Fibroblast of peridontal ligament (primary cell): ENCODE data around the gene FAM72D.
"Not testable (repeated sequence)": the region's sequence is repeated elsewhere in the genome, so short reads cannot be mapped to it uniquely, and the experiment has no call there.

Experiments used
- DNase-seq: peaks from one replicate; pipeline ENCODE4 v3.0.0-alpha.2; 2010; ENCODE audit errors: extremely low read depth

Gene FAM72D

DNA sequence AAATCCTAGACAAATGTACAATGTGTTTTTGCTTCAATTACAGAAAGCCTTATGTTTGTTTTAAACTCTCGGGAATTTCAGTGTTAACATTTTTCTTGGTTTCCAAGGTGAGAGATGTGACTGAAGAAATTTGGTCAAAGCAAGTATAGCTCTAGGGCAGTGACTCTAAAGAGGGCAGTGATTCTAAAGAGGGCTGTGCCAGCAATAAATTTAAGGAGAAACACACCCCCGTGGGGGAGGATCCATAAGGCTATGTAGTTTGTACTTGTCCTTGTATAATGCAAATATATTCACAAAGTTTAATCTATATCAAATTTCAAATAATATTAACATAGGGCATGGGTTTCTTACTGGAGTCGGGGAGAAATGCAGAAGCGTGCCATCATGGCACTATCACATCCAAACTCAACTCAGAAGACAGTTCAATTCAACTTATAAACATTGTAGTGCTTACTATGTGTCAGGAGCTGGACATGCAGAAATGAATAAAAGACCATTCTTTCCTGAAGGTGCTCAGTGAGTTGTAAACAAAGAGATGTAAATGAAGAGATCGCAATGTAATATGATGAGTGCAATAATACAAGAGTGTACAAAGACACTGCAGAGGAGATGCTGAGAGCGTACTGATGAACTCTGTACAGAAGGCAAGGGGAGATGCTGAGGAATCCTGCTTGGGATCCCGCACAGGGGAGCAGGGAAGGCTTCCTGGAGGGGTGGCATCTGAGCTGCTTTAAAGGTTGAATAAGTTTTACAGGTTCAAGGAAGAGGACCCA lies 13.1 kb upstream of the FAM72D start:
- DNase-seq: not testable (repeated sequence)

DNA sequence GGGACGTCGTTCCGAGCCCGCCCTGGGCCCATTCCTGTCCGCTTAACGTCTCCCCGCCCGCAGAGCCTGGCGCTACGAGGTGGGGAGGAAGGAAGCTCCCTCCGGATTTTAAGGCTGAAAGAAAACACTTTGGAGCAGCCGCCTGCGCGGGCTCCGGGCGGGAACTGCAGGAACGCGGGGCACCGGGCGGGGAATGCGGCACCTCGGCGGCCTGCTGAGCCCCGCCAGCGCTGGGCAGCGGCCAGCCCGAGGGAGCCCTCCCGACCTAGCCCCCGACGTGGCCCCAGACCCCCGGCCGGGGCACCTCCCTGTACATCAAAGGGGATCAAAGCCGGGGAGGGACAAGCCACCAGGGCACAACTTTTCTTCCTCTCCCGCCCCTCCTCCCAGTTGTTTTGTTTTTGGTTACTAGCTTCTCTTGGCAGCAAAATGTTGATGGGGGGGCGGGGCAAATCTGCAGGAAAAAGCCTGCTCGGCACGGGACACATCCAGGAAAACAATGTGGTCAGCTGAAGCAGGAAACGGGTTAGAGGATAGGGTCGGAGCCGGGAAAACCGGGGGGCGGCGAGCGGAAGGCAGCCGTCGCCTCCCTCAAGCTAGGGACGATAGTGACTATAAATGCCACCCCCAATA lies 2.1 kb upstream of the FAM72D start:
- not testable (repeated sequence) for DNase-seq

DNA sequence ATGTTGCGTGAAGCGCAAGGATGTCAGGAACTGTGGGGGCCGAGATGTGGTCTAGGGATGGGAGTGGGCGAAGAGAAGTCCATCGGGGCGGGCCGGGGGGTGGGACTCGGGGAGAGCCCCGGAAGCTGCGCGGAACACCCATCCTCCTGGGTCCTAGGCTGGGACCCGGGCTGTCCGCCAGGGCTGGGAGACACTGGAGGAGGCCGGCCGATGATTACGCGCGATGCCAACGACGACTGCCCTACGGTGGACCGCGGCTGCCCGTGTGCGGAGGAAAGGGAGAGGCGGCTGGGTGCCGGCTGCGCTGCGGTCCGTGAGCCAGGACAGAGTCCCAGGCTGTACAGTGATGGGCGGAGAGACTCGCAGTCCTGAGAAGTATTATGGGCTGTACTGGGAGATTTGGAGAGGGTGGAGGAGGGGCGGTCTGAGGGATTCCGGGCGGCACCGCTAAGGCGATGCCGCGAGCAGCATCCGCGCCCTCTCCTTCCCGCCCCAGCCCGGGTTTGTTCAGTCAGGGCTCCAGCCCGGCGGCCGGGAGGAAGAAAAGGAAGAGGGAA lies 1.0 kb upstream of the FAM72D start:
- DNase-seq: not testable (repeated sequence)

DNA sequence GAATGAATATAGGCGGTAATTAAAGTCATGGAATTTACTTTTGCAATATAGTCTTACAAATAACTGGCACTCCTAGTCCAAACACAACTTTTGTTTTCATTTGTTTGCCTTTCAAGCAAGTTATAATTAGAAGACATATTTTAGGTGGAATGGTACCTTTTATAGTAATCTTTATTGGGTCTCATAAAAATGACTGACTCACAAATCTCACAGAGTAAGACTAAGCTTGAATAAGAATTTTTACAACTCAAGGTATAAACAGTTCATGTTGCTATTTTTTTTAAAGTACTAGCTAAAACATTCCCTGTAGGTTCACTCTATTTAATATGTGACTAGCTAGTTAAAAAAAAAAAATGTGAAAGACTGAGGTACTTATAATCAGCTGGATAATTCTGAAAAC lies 6.0 kb downstream of the FAM72D start:
- DNase-seq: not testable (repeated sequence)

DNA sequence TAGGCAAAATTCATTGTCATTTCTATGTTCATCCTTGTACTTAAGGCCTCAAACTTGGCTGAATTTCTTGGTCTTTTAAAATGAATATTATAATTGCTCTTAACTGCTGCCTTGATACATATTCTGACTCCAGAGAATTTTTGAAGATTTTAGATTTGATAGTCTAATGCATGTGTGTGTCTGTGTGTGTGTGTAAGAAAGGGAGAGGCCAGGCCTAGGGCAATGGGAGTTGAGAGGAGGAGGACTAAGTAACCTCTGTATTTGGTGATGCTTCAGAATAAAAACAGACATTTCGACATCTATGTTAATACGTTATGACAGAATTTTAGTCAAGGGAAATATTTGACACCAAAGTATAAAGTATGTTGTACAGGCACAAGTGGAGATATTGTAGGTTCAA lies 7.5 kb downstream of the FAM72D start:
- DNase-seq: not testable (repeated sequence)

DNA sequence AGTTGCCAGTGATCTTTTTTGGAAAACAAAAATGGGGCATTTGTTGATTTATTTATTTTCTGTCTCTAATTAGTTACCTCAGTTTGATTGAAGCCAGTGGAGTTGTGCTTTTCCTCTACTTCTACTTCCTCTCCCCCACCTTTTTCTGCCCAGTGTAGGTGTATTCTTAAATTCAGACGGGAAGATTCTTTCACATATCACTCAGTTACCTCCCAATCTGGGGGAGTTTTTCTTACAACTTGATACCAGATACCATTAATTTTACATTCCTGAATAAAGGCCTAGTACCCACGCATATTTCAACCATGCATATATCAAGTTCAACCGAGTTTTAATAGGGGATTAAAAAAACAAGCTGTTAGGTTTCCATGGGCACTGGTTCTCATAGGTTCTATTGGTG lies 15.9 kb downstream of the FAM72D start:
- DNase-seq: not testable (repeated sequence)

DNA sequence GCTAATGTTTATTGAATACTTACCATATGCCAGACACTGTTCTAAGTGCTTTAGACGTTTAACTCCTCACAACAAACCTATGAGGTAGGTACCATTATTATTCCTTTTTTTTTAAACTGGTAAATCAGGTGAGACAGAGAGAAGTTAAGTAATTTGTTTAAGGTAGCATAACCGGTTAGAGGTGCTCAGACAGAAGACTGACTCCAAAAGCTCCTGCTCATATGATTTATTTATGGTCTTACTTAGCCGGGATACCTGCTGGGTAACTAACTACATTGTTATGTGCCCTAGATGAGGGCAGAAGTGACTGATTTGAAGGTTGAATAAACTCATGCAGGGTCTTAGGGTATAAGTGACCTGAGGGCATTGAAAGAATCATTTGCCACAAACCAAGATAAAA lies 16.9 kb downstream of the FAM72D start:
- not testable (repeated sequence) for DNase-seq

DNA sequence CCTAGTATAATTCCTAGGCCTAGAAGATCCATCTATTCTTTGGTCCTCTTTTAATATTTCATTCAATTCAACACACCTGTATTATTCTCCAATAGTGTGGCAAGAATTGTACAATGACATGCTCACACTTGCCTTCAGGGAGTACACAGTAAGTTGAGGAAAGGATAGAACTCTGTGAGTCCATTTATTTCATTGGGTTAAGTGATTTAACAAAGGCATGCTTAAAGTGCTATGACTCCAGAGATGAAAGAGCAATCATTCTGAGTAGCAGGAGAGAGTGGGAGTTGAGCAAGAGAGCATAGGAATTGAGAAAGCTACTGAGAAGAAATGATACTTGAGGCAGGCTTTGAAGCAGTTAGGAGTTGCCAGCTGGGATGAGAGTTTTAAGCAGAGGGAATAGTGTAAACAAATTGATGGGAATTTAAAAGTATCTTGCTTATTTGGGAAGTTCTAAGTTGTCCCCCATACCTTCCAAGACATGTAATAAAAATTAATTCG lies 18.8 kb downstream of the FAM72D start:
- not testable (repeated sequence) for DNase-seq

DNA sequence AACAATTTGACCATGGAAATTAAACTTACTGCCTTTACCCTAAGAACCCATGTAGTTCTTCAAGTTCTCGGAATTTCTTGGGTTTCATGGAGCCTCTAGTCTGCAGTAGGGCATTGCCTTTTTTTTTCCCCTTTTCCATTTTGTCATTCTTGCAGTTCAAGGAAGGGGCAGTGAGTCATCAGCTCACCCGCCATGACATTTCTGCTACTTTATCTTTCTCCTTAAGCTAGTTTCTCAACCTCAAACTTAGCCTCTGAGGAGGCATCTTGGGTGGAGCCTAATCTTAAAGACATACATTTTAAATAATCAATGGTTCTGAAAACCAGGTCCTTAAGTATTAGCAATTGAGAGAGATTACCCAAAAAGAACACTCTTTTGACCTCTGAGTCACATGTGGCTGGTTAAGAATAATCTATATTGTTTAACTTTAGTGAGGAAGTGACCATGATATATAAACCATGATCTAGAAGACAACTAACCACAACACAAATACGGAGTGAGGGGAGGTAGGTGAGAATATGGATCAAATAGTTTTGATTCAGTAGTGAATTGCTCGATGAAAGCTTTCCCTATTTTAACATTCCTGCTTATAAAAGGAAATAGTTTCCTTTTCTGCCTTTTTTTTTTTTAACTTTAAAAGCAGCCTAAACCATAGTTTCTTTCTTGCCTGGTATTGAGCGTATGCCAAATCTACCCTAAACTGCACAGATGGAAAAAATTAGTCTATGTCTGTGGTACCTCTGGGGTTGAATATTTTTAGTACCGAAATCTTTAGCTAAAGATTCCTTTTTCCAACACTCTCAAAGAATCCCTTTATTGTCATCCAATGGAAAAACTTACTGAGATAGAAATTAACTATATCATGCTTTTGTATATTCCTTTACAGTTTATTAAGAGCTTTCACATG lies 20.1 kb downstream of the FAM72D start:
- not testable (repeated sequence) for DNase-seq

DNA sequence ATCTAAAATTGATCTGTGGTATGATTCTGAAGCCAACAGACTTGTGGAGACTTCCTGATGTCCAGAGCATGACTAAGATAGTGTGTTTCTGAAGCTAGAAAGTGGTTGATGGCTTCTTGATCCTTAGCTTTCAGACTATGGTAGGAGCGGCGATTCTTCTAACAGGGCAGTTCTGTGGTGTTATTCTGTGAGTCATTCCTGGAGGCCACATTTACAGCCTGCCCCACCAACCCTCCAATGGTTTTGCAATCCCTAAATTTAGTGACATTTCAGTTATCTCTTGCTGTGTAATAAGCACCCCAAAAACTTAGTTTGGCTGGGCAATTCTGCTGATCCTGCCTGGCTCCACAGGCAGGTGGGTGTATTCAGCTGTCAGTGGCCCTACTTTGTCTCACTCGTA lies 24.1 kb downstream of the FAM72D start:
- not testable (repeated sequence) for DNase-seq

DNA sequence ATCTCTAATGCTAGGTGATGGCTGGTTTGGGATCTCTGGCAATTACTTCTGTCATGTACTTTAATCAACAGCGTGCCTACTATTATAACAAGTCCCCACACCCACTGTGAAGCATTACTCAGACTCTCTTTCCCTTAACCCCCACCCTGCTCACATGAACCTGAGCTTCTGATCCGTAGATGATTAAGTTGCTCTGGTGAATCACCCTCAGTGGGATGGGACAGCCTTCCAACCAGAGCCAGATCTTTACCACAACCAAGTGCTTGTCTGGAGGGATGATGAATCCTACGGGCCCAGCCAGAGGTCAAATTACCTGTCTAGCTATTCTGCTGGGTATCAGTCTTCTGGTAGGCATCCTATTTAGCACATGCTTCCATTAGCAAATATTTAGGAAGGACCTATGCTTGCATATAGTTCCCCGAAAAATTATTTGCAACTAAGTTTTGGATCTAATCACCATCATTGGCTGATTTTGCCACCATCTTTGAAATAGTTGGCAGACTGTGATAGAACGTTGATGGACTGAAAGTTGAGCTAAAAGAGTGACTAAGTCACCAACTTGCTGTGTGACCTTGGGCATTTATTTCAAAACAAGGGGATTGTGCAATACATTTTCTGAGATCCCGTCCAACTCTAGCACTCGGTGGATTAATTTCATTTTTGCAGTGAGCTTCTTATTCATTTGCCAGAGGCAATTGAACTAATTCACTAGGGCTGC lies 26.7 kb downstream of the FAM72D start:
- not testable (repeated sequence) for DNase-seq

DNA sequence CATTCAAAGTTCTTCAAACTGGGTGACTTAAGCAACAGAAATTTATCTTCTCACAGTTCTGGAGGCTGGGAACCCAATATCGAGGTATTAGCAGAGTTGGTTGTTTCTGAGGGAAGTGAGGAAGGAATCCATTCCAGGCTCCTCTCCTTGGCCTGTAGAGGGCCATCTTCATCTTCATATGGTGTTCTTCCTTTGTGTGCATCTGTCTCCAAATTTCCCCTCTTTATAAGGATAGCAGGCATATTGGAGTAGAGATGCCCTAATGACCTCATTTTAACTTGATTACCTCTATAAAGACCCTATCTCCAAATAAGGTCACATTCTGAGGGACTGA lies 27.3 kb downstream of the FAM72D start:
- not testable (repeated sequence) for DNase-seq

DNA sequence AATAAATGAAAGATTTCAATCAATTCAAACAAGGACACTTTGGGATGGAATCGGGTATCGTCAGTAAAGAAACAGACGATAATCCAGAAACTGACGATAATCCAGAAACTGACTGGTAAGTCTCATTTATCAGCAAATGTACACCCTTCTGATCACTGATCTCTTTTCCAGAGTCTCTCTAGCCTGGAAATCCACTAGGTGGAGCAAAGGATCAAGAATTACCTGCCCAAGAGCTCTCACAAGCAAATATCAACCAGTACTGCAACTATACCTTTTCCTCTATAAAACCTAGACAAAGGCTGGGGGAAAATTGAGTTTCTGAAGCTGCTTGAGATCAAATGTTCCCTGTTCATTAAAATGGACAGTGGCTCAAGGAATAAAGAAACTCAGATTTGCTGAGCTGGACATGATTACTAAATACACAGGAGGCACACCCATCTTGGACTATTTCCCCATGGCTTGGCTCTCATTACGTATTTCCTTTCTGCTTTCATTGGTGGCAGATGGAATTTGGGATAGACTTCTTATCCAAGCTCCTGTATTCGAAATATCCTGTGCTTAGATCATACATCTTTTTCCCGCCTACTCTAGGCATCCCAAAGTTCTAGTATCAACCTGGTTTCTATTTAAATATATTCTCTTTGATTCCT lies 28.3 kb downstream of the FAM72D start:
- not testable (repeated sequence) for DNase-seq

DNA sequence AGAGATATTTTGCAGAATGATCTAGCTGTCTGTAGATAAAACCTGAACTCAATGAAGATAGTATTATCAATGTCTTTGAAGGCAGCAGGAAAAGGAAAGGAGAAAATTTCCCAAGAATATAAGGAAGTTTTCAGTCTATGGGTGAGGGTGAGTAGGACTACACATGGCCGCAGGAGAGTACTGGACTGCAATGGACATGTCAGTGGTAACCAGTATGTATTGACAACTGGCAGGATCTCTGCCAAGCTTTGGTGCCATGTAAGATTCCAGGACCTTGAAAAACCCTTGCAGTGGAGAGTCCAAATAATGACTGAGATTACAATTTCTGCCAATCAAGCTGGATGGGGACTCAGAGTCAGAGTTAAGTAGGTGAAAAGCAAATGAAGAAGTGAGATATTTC lies 29.3 kb downstream of the FAM72D start:
- DNase-seq: not testable (repeated sequence)

DNA sequence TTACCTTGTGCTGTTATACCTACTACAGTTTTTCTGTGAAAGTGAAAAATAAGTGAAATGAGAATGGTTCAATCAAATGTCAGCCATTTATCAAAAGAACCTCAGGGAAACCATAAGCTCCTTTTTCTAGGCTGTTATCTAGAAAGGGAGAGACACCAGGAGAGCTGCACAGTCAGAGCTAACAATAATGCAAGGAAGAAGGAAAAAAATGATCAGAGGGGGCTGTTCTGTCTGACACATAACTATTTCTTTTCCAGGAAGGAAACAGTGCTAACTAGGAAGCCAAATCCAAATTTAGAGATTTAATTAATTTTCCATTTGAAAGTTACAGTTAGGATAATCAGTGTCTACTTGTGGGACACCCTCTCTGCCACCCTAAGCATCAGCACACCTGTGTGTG lies 31.4 kb downstream of the FAM72D start:
- DNase-seq: not testable (repeated sequence)

DNA sequence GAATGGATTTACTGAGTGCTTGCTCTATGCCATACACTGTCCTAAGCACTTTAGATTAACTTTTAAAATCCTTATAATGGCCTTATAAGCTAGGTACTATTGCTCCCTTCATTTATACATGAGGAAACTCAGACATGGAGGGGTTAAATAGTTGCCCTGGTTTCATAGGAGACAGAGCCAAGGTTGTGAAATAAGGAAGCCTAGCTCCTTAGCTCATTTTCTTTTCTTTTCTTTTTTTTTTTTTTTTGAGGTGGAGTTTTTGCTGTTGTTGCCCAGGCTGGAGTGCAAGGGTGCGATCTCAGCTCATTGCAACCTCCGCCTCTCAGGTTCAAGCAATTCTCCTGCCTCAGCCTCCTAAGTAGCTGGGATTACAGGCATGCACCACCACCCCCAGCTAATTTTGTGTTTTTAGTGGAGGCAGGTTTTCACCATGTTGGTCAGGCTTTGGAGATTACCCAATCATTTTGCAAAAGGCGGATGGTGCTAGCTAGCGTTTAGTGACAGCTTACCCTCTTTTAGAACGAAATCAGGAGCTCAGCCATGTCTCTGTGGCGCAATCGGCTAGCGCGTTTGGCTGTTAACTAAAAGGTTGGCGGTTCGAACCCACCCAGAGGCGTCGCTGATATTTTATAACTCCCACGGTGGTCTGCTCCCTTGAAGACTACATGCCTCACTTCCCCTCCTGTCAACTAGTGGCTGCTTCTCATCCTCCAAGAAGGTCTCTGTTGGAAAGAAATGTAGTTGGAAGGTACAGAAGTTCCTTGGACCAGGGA lies 33.1 kb downstream of the FAM72D start:
- DNase-seq: peak; percentile 0

DNA sequence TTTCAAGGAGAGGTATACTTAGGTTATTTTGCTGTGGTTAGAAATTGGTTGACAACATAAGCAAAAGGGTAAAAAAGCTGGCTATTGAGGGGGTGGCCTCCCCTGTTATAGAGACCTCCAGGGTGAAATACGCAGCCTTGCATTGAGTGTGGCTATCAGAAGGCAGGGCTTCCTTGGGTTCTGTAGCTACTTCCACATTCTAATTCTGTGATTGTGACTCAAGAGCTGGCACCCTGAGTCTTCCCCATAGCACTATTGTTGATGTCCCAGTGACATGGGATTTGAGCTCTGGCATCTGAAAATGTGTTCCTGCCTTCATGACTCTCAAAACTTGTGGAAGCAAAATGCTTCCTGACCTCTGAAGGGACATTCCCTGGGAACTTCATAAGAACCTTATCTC lies 38.7 kb downstream of the FAM72D start:
- not testable (repeated sequence) for DNase-seq

DNA sequence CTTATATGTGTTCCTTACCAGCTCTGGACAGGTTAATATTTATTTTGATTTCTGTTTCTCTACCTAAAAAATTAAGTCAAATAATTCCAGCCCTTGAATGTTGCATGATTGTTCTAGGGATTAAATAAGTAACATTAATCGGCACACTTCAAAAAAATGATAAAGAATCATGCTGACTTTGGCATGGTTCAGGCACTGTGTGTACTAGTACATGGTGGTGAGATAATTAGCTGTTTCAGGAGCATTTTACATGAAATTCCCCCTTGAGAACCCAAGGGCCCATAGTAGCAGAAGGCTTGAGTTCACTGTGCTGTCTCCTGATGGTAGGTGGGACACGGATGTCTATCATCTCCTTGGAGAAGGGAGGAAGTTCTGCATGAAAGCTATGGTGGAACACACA lies 44.8 kb downstream of the FAM72D start:
- not testable (repeated sequence) for DNase-seq

DNA sequence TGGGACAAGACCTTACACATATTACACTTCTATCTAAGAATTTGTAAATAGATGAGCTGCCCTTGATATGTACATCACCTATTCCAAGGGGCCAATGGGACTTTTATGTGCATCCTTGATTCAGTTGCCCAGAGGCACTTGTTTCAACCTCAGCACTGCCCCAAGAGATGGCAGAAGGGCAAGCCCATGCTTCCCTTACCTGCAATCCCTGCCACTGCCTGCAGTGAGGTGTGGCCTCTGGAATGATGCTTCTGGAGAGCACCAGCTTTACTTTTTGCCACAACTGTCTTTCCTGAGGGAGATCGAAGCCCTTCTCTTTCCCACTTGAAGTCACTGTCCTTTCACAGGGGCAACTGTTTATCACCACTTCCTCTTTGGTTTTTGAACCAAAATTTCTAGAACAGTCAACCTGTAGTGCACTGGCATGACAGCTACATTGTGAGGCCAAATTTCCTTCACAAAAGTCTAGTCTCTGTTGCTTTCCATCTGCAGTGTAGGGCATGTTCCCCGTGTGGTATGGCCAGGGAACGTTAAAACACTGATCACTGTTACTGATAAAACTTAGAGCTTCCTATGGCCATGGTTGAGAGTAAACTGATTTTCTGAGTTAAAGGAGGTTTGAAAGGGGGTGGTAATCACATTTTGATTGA lies 48.6 kb downstream of the FAM72D start:
- DNase-seq: not testable (repeated sequence)
